HG03521 (cell line): ENCODE data around the gene MARCOL.

Experiments used
- ATAC-seq: cut with Tn5 transposase; IDR thresholded peaks from one replicate; pipeline ENCODE4 v1.9.1; 2021; ENCODE audit warnings: mild to moderate bottlenecking, moderate library complexity; ENCODE audit not compliant: unreplicated experiment

The MARCOL gene

GRCh38 chr5:148238418-148238794 lies at the start of gene MARCOL:
MARCOL (plus strand) TSS chr5:148238525; CDS start chr5:148238598, 73 bp downstream.
- ATAC-seq = no peak

- ATAC-seq = no peak
These were observed 47.3 kb upstream of the MARCOL start for GRCh38 chr5:148191010-148191409.

- ATAC-seq = no peak
These were observed 45.1 kb upstream of the MARCOL start for GRCh38 chr5:148193202-148193601.

DNA sequence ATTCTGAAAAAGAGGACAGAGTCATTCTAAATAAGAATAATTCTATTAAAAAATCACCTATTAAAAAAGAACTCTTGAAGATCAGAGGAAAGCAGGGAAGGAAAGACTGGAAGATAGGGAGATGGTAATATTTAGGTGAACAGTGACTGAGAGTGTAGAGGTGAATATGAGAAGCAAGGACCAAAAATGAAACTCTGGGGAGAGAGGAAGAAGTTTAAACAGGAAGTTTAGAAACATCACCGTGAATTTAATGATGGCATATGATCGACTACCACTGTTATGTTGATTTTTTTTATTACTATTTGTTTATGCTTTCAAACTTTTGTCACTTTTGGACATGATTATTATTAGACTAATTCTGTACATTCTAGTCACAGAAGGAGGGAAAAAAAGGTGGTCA lies 37.2 kb upstream of the MARCOL start:
- no peak for ATAC-seq

- ATAC-seq = no peak
These were observed 35.7 kb upstream of the MARCOL start, which contains the start of gene SPINK6 for GRCh38 chr5:148202531-148203203. SPINK6 (plus strand) TSS chr5:148203042; CDS start chr5:148203097, 55 bp downstream.

DNA sequence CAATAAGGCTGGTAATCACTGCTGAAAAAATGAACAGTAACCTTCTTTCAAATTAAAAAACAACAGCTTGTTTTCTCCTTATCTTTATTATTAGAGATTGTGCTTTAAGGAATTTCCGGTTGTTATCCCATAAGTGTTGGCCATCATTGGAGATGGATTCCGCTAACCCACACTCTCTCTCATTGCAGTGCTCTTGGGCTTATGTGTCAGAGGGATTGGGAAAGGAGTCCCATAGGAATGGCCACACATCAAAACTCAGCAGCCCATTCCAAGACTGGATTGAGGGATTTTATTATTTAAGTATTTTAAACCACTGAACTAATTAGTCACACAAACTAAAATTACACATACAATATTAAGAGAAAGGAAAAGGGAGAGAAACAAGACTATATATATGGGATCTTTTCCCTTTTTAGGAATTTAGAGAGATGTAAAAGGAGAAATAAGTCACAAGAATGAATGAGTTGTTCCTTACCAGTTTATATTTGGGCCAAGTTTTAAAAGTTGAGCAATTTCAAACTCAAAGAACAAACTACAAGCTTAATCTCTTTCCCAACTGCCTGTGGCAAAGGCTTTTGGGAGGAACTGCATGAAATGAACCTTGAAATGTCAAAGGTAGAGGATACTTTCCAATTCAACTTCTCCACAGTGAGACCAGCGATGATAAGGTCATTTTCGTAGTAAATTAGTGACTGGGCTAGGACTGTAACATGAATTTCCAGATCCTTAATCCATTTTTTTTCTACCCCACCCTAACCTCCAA lies 33.1 kb upstream of the MARCOL start:
- no peak for ATAC-seq

DNA sequence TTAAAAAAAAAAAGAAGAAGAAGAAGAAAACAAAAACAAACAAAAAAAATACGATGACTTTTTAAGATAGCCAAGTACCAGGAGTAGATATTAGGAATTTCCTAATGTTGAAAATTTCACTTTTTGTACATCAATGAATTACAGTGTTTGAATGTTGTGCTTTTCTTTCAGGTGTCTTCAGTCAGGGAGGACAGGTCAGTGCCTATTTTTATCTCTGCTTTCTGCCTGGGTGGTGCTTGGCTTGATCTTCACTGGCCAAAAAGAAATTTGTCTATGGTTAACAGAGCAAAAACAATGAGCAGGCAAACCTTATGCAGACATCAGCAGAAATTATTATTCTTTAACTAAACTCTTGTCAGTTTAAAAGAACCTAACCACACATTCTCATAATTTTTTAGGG lies 32.5 kb upstream of the MARCOL start:
- ATAC-seq = no peak

GRCh38 chr5:148206620-148207019 lies 31.7 kb upstream of the MARCOL start:
- no peak for ATAC-seq

- no peak for ATAC-seq
These were observed 30.1 kb upstream of the MARCOL start for GRCh38 chr5:148208226-148208625.

DNA sequence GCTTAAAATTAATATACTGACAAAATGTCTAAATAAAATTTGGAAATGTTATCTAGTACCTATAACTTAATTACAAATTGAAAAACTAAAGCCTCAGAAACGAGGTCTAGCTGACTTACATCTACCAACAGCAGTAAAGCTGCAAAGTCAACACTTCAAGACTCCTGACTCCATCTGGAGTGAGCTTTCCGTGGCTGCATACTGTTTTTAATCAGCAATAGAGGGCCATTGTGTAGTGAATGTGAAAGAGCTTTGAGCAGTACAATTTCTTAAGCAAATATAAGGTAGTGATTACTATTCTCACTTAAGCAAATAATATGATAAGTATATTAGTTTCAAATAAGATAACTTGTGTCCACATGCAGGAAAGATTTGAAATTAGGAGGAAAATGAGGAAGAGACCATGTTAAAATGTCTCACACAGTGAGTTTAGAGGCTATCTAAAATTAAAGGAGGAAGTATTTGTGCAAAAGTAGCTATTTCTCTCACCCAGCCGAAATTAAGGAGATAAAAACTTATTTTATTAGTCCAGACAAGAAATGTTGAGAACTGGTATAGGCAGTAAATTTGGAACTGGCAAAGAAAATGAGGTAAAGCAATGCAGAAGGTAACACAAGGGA lies 29.1 kb upstream of the MARCOL start:
- ATAC-seq = no peak

GRCh38 chr5:148214665-148215185 lies 23.6 kb upstream of the MARCOL start:
- no peak for ATAC-seq

GRCh38 chr5:148221508-148221907 lies 16.8 kb upstream of the MARCOL start:
- no peak for ATAC-seq

GRCh38 chr5:148224117-148224742 lies 14.1 kb upstream of the MARCOL start:
- ATAC-seq = no peak

DNA sequence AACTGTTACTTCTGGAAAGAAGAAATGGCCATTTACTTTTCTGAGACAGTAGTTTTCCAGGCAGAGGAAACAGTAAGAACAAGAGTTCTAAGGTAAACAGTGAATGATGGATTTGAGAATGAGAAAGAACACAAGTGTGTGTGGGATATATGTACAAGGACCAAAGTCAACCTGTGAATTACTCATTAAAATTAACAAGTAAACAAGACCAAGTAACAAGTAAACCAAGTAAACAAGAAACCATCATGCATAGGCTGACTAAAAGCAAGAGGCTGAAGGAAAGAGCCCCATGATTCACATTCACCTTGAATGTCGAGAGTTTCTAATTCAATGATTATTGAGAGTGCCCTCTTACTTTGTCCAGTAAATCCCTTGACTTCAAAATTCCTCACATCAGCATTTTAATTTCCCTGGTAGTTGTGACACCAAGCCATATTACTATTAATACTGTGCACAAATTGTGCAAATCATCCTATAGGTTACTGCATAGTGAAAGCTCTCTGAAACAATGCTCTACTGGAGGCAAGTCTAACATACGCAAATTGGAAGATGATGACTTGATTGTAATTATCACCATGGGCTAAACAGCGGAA lies 9.8 kb upstream of the MARCOL start:
- ATAC-seq = no peak

- ATAC-seq = no peak
These were observed 8.5 kb upstream of the MARCOL start for GRCh38 chr5:148229840-148230239.

DNA sequence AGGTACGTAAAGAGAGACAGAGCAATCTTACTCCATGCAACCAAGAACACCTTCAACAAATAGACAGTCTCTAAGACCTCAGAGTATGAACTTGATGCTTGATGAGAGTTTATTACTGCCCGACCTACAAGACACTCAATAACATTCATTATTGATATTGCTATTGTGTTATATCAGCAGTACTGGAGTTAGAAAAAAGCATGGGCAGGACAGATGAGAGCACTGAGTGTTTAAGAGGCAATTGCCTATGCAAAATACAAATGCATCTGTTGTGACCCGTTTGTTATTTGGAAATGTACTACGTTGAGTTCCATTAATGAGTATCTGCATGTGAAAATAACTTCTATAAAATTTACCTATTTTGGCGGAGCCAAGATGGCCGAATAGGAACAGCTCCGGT lies 8.1 kb upstream of the MARCOL start:
- ATAC-seq = no peak

GRCh38 chr5:148237785-148238417 lies 424 bp upstream of the MARCOL start:
- no peak for ATAC-seq

DNA sequence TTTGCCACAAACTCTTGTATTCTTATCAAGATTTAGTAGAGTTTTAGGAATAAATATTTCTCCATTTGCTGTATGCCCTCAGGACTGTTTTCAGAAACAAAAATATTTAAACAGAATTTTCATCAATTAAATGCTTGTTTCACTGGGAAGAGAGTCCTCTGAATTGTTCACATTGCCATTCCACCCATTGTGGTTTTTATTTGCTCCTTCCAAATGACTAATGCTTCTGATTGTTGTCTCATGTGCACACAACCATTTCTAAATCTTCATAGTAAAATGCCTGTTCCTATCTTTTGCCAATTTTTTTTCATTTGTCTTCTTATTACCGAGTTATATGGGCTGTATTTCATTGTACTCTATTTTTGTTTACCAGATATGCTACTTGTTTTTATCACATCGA lies 10.6 kb downstream of the MARCOL start:
- no peak for ATAC-seq

DNA sequence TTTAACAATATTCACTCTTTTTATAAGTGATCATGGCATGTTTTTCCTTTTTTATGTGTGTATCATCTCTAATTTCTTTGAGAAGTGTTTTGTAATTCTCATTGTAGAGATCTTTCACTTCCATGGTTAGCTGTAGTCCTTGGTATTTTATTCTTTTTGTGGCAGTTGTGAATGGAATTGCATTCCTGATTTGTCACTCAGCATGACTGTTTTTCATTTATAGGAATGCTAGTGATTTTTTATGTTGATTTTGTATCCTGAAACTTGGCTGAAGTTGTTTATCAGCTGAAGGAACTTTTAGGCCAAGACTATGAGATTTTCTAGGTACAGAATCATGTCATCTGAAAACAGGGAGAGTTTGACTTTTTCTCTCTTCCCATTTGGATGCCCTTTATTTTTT lies 17.1 kb downstream of the MARCOL start:
- ATAC-seq = no peak

- no peak for ATAC-seq
These were observed 21.0 kb downstream of the MARCOL start for GRCh38 chr5:148259288-148259687.
